Endothelial cell of umbilical vein (primary cell): ENCODE data around the gene RPRD2. TPM values are rescaled to one million over a fixed set of nuclear protein-coding genes. Genes with fewer than 3 reads are reported as not detected.

Experiments
- BruUV-seq: library from RNA; stranded (reverse); fragments of 400-500 nt; replicated peaks from 2 replicates; lab custom pipeline; 2021; lab: Mats Ljungman, UMichigan
- CTCF ChIA-PET: fragments of 300-600, 350-600 bp; sonication (Branson Sonifier 250); formaldehyde crosslinking; loops from one replicate; lab custom pipeline; 2021; ENCODE audit warnings: antibody characterized with exemption, inconsistent platforms; lab: Charles Lee
- POLR2A ChIA-PET: fragments of 300-600, 350-600 bp; sonication (Branson Sonifier 250); formaldehyde crosslinking; loops from one replicate; lab custom pipeline; 2021; ENCODE audit warnings: antibody characterized with exemption, inconsistent platforms; lab: Charles Lee
- DNase-seq: peaks from one replicate; pipeline ENCODE4 v3.0.0-alpha.2; 2011; ENCODE audit warnings: low read depth, low spot score
- FAIRE-seq: peaks from 2 replicates; lab custom pipeline; 2011; peaks lifted over from hg19 to GRCh38; lab: Jason Lieb, UNC
- H2AFZ ChIP-seq: 2 replicates; pipeline ENCODE4 v1.6.0; 2012; ENCODE audit warnings: low read depth, low read length, control low read depth, inconsistent platforms
- H3K27ac ChIP-seq: 2 replicates; pipeline ENCODE4 v1.5.1; 2011; ENCODE audit warnings: low read depth, mild to moderate bottlenecking, control low read depth, low read length, moderate library complexity; ENCODE audit not compliant: insufficient read depth
- H3K27me3 ChIP-seq, 2 experiments: 2 replicates each; pipeline versions ENCODE4 v1.6.0 to v1.6.1; 2011; ENCODE audit warnings: low read length in 2 of 2, mixed read lengths in 1 of 2; ENCODE audit not compliant: control insufficient read depth in 2 of 2, insufficient read depth in 2 of 2
- H3K36me3 ChIP-seq, 2 experiments: 2 replicates in 1 of 2; 3 replicates in 1 of 2; pipeline ENCODE4 v1.5.1; 2011; ENCODE audit warnings: low read length in 2 of 2, mild to moderate bottlenecking in 1 of 2, moderate library complexity in 1 of 2; ENCODE audit not compliant: control insufficient read depth in 2 of 2, insufficient read depth in 2 of 2; ENCODE audit errors: extremely low read depth in 1 of 2
- H3K4me1 ChIP-seq: 3 replicates; pipeline ENCODE4 v1.5.1; 2011; ENCODE audit warnings: mild to moderate bottlenecking, low read length; ENCODE audit not compliant: control insufficient read depth, insufficient read depth; ENCODE audit errors: extremely low read depth
- H3K4me2 ChIP-seq: 2 replicates; pipeline ENCODE4 v1.6.1; 2011; ENCODE audit warnings: low read length, control low read depth, mixed read lengths; ENCODE audit not compliant: insufficient read depth
- H3K4me3 ChIP-seq, 3 experiments: fragments of 200-600 bp in 1 of 3; sonication (generic), shearing (Covaris generic) in 1 of 3; replicated peaks in 1 of 3; 2 replicates each; pipeline ENCODE4 v1.5.1; 2011 to 2016; ENCODE audit warnings: control low read depth in 3 of 3, low read length in 3 of 3, mild to moderate bottlenecking in 2 of 3, inconsistent platforms in 1 of 3, low read depth in 1 of 3, moderate library complexity in 1 of 3; ENCODE audit not compliant: insufficient read depth in 1 of 3
- H3K79me2 ChIP-seq: 2 replicates; pipeline ENCODE4 v1.6.0; 2012; ENCODE audit warnings: low read length, inconsistent platforms; ENCODE audit not compliant: control insufficient read depth, insufficient read depth
- H3K9ac ChIP-seq: replicated peaks from 2 replicates; pipeline ENCODE3; 2011; ENCODE audit warnings: low read length, control low read depth; ENCODE audit not compliant: insufficient read depth; ENCODE audit errors: extremely low read depth
- H3K9me1 ChIP-seq: replicated peaks from 3 replicates; pipeline ENCODE4 v1.6.0; 2011; ENCODE audit warnings: mild to moderate bottlenecking, low read length; ENCODE audit not compliant: control insufficient read depth, insufficient read depth; ENCODE audit errors: extremely low read depth
- H3K9me3 ChIP-seq: replicated peaks from 2 replicates; pipeline ENCODE4 v1.5.1; 2012; ENCODE audit warnings: low read length, inconsistent platforms; ENCODE audit not compliant: control insufficient read depth, insufficient read depth
- H4K20me1 ChIP-seq: replicated peaks from 2 replicates; pipeline ENCODE3; 2011; ENCODE audit warnings: mild to moderate bottlenecking, low read length; ENCODE audit not compliant: control insufficient read depth, insufficient read depth; ENCODE audit errors: extremely low read depth
- EZH2 ChIP-seq: IDR thresholded peaks from 2 replicates; pipeline ENCODE4 v1.6.1; 2012; ENCODE audit warnings: borderline replicate concordance, low read depth, mild to moderate bottlenecking, moderate library complexity, low read length, inconsistent platforms; ENCODE audit not compliant: severe bottlenecking
- FOS ChIP-seq: IDR thresholded peaks from 2 replicates; pipeline ENCODE4 v1.6.1; 2011; ENCODE audit warnings: mild to moderate bottlenecking, low read length, moderate library complexity, borderline replicate concordance; ENCODE audit not compliant: insufficient read depth
- GATA2 ChIP-seq: IDR thresholded peaks from 2 replicates; pipeline ENCODE4 v1.7.0; 2011; ENCODE audit warnings: low read depth, mild to moderate bottlenecking, moderate library complexity, mixed read lengths, low read length; ENCODE audit not compliant: insufficient read length, insufficient read depth
- JUN ChIP-seq: IDR thresholded peaks from 2 replicates; pipeline ENCODE4 v1.6.1; 2011; ENCODE audit warnings: borderline replicate concordance, low read depth; ENCODE audit not compliant: insufficient read length, insufficient read depth
- MYC ChIP-seq: IDR thresholded peaks from one replicate; pipeline ENCODE4 v1.6.1; 2011; ENCODE audit warnings: mild to moderate bottlenecking, low read depth, low read length
- POLR2A ChIP-seq: IDR thresholded peaks from 2 replicates; pipeline ENCODE4 v1.6.1; 2012; ENCODE audit warnings: low read depth, mild to moderate bottlenecking, control low read depth, low read length
- POLR2AphosphoS5 ChIP-seq: IDR thresholded peaks from 2 replicates; pipeline ENCODE4 v1.6.1; 2012; ENCODE audit warnings: low read depth, mild to moderate bottlenecking, control low read depth, low read length, moderate library complexity; ENCODE audit not compliant: insufficient read depth
- dilution Hi-C: fragments of 300-500 bp; cut with MboI; formaldehyde crosslinking; loops from one replicate; pipeline ENCODE4 v1.15.0; 2019; ENCODE audit warnings: low sequenced_read_pairs; ENCODE audit not compliant: extremely low pct_ligation_motif_present
- intact Hi-C: fragments of 100-400 bp; cut with micrococcal nuclease; formaldehyde crosslinking; loops from one replicate; pipeline ENCODE4 v1.10.0; 2022
- polyA plus RNA-seq, 4 experiments: library from polyadenylated mRNA; depleted of rRNA in 3 of 4; stranded (reverse) in 3 of 4; unstranded in 1 of 4; fragments of >200 nt; gene quantifications; 2 replicates each; pipeline versions ENCODE4 v1.2.1 to v1.2.3, GENCODE V29; 2011 to 2012; ENCODE audit warnings: missing spikeins in 1 of 4
- total RNA-seq: library from RNA; stranded (reverse); gene quantifications from 2 replicates; pipeline ENCODE4 v1.2.3, GENCODE V29; 2021
- TF ChIP-seq, protein P1 (sequence below): IDR thresholded peaks from 2 replicates; pipeline ENCODE4 v1.6.1; 2011; ENCODE audit not compliant: insufficient read depth, insufficient read length
- TF ChIP-seq, protein P2 (sequence below), 2 donors: IDR thresholded peaks; 1 replicate in 1 of 2; 2 replicates in 1 of 2; pipeline ENCODE4 v1.5.1; 2011; ENCODE audit warnings: low read length in 2 of 2, mild to moderate bottlenecking in 2 of 2, moderate library complexity in 2 of 2, control low read depth in 1 of 2, inconsistent platforms in 1 of 2, low read depth in 1 of 2; ENCODE audit not compliant: insufficient read depth in 1 of 2; ENCODE audit errors: extremely low read depth in 1 of 2

The RPRD2 gene
- total and polyA plus RNA-seq, 2 donors (not counting 3 experiments of a cell fraction or from before 2014, with no cell fraction given) = 12.9 to 23.9 TPM

GRCh38 chr1:150429805-150430204, 65.9 kb downstream of the RPRD2 start:
- peak; percentile 58 for FAIRE-seq
- no peak overlapping the region for H3K9ac ChIP-seq
- CTCF ChIA-PET = interaction anchor here (1.0 to 1.7 kb wide), 5 partner anchors 9 to 173 kb away, joined by 3 to 8 read pairs (median 4); partner anchors contain the start of genes CA14 and RPRD2
- peaks cover 3% of the 10 kb centered on the region for H4K20me1 ChIP-seq
- H3K4me2 ChIP-seq = no peak overlapping the region
- DNase-seq = peak; percentile 23
- TF ChIP-seq GATA2 (no peak), MYC (no peak), POLR2A (no peak), POLR2AphosphoS5 (no peak), EZH2 (no peak), FOS (no peak), JUN (no peak)
- TF ChIP-seq, protein P1, sequence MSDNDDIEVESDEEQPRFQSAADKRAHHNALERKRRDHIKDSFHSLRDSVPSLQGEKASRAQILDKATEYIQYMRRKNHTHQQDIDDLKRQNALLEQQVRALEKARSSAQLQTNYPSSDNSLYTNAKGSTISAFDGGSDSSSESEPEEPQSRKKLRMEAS = no peak
- TF ChIP-seq, protein P2, sequence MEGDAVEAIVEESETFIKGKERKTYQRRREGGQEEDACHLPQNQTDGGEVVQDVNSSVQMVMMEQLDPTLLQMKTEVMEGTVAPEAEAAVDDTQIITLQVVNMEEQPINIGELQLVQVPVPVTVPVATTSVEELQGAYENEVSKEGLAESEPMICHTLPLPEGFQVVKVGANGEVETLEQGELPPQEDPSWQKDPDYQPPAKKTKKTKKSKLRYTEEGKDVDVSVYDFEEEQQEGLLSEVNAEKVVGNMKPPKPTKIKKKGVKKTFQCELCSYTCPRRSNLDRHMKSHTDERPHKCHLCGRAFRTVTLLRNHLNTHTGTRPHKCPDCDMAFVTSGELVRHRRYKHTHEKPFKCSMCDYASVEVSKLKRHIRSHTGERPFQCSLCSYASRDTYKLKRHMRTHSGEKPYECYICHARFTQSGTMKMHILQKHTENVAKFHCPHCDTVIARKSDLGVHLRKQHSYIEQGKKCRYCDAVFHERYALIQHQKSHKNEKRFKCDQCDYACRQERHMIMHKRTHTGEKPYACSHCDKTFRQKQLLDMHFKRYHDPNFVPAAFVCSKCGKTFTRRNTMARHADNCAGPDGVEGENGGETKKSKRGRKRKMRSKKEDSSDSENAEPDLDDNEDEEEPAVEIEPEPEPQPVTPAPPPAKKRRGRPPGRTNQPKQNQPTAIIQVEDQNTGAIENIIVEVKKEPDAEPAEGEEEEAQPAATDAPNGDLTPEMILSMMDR (IDR thresholded peaks at IDR 0.05; ENCODE audit: extremely low read depth in 1 of 2, insufficient read depth in 1 of 2, low read depth in 1 of 2, low read length in 2 of 2) = peak in 1 of 2 donors; percentile 7
- no peak overlapping the region for H3K27ac ChIP-seq
- H3K4me1 ChIP-seq = no peaks in the 10 kb centered on the region
- intact Hi-C loops (no loop called here), dilution Hi-C loops (no loop called here)
- no peaks in the 10 kb centered on the region for H3K9me3 ChIP-seq
- no peak overlapping the region for H3K4me3 ChIP-seq
- no peaks in the 10 kb centered on the region for H3K36me3 ChIP-seq
- POLR2A ChIA-PET = no interaction called here
- no peak overlapping the region for H2AFZ ChIP-seq
- no peaks in the 10 kb centered on the region for H3K79me2 ChIP-seq
- H3K9me1 ChIP-seq = no peaks in the 10 kb centered on the region
- no TSS peak for BruUV-seq
- H3K27me3 ChIP-seq = no peaks in the 10 kb centered on the region
